C4-2B (cell line): ENCODE results near the gene EIF2B5.

ENCODE experiments used
- H3K27ac ChIP-seq: fragments of 450-650 bp; 2 replicates; pipeline ENCODE4 v1.5.1; 2017
- CTCF ChIP-seq: fragments of 450-650 bp; conservative IDR thresholded peaks from 2 replicates; pipeline ENCODE4 v1.5.1; 2017; ENCODE audit warnings: mild to moderate bottlenecking
- ZFX ChIP-seq: fragments of 450-650 bp; IDR thresholded peaks from 2 replicates; pipeline ENCODE4 v1.6.1; 2017

EIF2B5 gene

GRCh38 chr3:184178521-184179138, 43.5 kb downstream of the EIF2B5 start:
- no peak overlapping the region for H3K27ac ChIP-seq
- TF ChIP-seq CTCF, result no peak
- no peak for TF ChIP-seq ZFX

- TF ChIP-seq CTCF, result no peak
- no peak for TF ChIP-seq ZFX
- no peak overlapping the region for H3K27ac ChIP-seq
These were observed 45.0 kb downstream of the EIF2B5 start for GRCh38 chr3:184180165-184180564.

GRCh38 chr3:184181596-184181995, 46.4 kb downstream of the EIF2B5 start:
- no peak overlapping the region for H3K27ac ChIP-seq
- TF ChIP-seq CTCF, result no peak
- no peak for TF ChIP-seq ZFX

- TF ChIP-seq ZFX (no peak), CTCF (no peak)
- no peak overlapping the region for H3K27ac ChIP-seq
These were observed 48.5 kb downstream of the EIF2B5 start for GRCh38 chr3:184183679-184184078.

GRCh38 chr3:184184546-184185230, 49.5 kb downstream of the EIF2B5 start:
- TF ChIP-seq CTCF (no peak), ZFX (no peak)

GRCh38 chr3:184185461-184186183, 50.5 kb downstream of the EIF2B5 start:
- peak overlapping the region; percentile 97 for H3K27ac ChIP-seq
- TF ChIP-seq ZFX (no peak), CTCF (no peak)

More at GRCh38 chr3:184184546-184185230, 49.5 kb downstream of the EIF2B5 start:
- H3K27ac ChIP-seq, result peak overlapping the region; percentile 97; the same call in 1 of the 2 replicates
